HEK293T (cell line): ENCODE measurements around the gene PLB1.

Experiments used
- CTBP1 ChIP-seq: fragments of 450-650 bp; IDR thresholded peaks from 2 replicates; pipeline ENCODE4 v1.6.1; 2016; ENCODE audit warnings: borderline replicate concordance
- FOXA1 ChIP-seq: fragments of 450-650 bp; IDR thresholded peaks from 2 replicates; pipeline ENCODE4 v1.6.1; 2016; ENCODE audit warnings: mild to moderate bottlenecking
- FOXK2 ChIP-seq: fragments of 450-650 bp; IDR thresholded peaks from 2 replicates; pipeline ENCODE4 v1.6.1; 2016; ENCODE audit warnings: mild to moderate bottlenecking
- FOXM1 ChIP-seq: fragments of 450-650 bp; IDR thresholded peaks from 2 replicates; pipeline ENCODE4 v1.6.1; 2017; ENCODE audit warnings: mild to moderate bottlenecking, borderline replicate concordance
- L3MBTL2 ChIP-seq: fragments of 450-650 bp; conservative IDR thresholded peaks from 2 replicates; pipeline ENCODE4 v1.6.1; 2016; ENCODE audit warnings: mild to moderate bottlenecking
- LEF1 ChIP-seq: fragments of 450-650 bp; IDR thresholded peaks from 2 replicates; pipeline ENCODE4 v1.6.1; 2017; ENCODE audit warnings: mild to moderate bottlenecking, borderline replicate concordance
- SP1 ChIP-seq: fragments of 450-650 bp; IDR thresholded peaks from 2 replicates; pipeline ENCODE4 v1.6.1; 2017
- SUZ12 ChIP-seq: fragments of 450-650 bp; IDR thresholded peaks from 2 replicates; pipeline ENCODE4 v1.6.1; 2016; ENCODE audit warnings: mild to moderate bottlenecking
- TARDBP ChIP-seq: fragments of 450-650 bp; IDR thresholded peaks from 2 replicates; pipeline ENCODE4 v1.6.1; 2016

DNA sequence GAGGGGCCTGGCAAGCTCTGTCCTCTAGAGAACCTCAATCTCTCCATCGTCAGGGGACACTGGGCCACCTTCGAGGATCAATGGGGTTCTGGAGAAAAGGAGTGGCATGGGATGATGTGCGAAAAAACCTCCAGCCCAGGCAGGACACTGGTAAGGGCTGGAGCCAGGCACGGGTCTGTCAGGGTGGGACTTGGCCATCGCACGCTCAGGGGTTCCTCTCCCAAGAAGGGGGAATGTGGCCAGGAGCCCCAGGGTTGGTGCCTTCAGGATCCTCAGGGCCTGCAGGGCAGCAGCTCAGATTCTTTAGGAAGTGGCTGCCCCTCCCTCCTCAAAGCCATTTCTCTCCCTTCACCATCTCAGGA lies 46.8 kb upstream of the PLB1 start:
- TF ChIP-seq FOXM1: no peak
- no peak for TF ChIP-seq SUZ12
- TF ChIP-seq FOXA1: no peak
- TF ChIP-seq L3MBTL2: no peak
- no peak for TF ChIP-seq CTBP1
- no peak for TF ChIP-seq LEF1
- no peak for TF ChIP-seq FOXK2
- TF ChIP-seq SP1: no peak
- no peak for TF ChIP-seq TARDBP
